NB4 (cell line): ENCODE results near the gene BTBD9.

ENCODE experiments used
- CTCF ChIP-seq: IDR thresholded peaks from one replicate; pipeline ENCODE4 v1.5.1; 2012; ENCODE audit warnings: low read depth, low read length
- MAX ChIP-seq: IDR thresholded peaks from 2 replicates; pipeline ENCODE4 v1.6.1; 2011; ENCODE audit warnings: low read depth, low read length
- POLR2A ChIP-seq: IDR thresholded peaks from 2 replicates; pipeline ENCODE4 v1.6.1; 2011; ENCODE audit warnings: mild to moderate bottlenecking; ENCODE audit not compliant: insufficient read length; ENCODE audit errors: extremely low read depth

GRCh38 chr6:38174315-38174714, 465.4 kb downstream of the BTBD9 start:
- no peak for TF ChIP-seq CTCF
- no peak for TF ChIP-seq POLR2A
- TF ChIP-seq MAX = no peak
